PC-9 (cell line): ENCODE measurements around the gene LIPE. TPM values are rescaled to one million over a fixed set of nuclear protein-coding genes. Genes with fewer than 3 reads are reported as not detected.

Experiments
- BruUV-seq: library from RNA; stranded (reverse); fragments of 400-500 nt; replicated peaks from 2 replicates; lab custom pipeline; 2021; lab: Mats Ljungman, UMichigan
- CTCF ChIA-PET: fragments of 300-600 bp; sonication (Branson Sonifier 250); formaldehyde crosslinking; loops from one replicate; lab custom pipeline; 2022; ENCODE audit warnings: antibody characterized with exemption; lab: Charles Lee
- POLR2A ChIA-PET: fragments of 300-600 bp; sonication (Branson Sonifier 250); formaldehyde crosslinking; loops from one replicate; lab custom pipeline; 2022; ENCODE audit warnings: antibody characterized with exemption; ENCODE audit not compliant: unreplicated experiment; lab: Charles Lee
- DNase-seq, 2 experiments: peaks; one replicate each; pipeline versions ENCODE4 v3.0.0 to v3.0.0-alpha.2; 2015 to 2022; ENCODE audit warnings: mixed read lengths in 1 of 2
- H2AFZ ChIP-seq: fragments of 200-600 bp; sonication (generic); 2 replicates; pipeline ENCODE4 v1.8.1; 2017; ENCODE audit warnings: antibody characterized with exemption
- H3F3A ChIP-seq: fragments of 200-600 bp; sonication (generic); 2 replicates; pipeline ENCODE4 v1.8.1; 2017; ENCODE audit warnings: antibody characterized with exemption, mild to moderate bottlenecking, low read depth; ENCODE audit not compliant: insufficient read depth
- H3K27ac ChIP-seq: fragments of 200-600 bp; sonication (generic); 2 replicates; pipeline ENCODE4 v1.6.1; 2016; ENCODE audit warnings: mixed run types
- H3K27me3 ChIP-seq: fragments of 200-600 bp; sonication (generic); 2 replicates; pipeline ENCODE4 v1.6.1; 2016; ENCODE audit warnings: low read depth, mixed run types; ENCODE audit not compliant: insufficient read depth
- H3K36me3 ChIP-seq: fragments of 200-600 bp; sonication (generic); 2 replicates; pipeline ENCODE4 v1.6.1; 2016; ENCODE audit warnings: low read depth, mixed run types
- H3K4me1 ChIP-seq: fragments of 200-600 bp; sonication (generic); replicated peaks from 2 replicates; pipeline ENCODE4 v1.6.1; 2016; ENCODE audit warnings: mixed run types; ENCODE audit not compliant: insufficient read depth
- H3K4me2 ChIP-seq: fragments of 200-600 bp; sonication (generic); 2 replicates; pipeline ENCODE4 v1.6.1; 2017; ENCODE audit warnings: mixed run types
- H3K4me3 ChIP-seq: fragments of 200-600 bp; sonication (generic); 2 replicates; pipeline ENCODE4 v1.6.1; 2016; ENCODE audit warnings: mixed run types
- H3K79me2 ChIP-seq: fragments of 200-600 bp; sonication (generic); 2 replicates; pipeline ENCODE4 v1.6.1; 2017; ENCODE audit warnings: low read depth, mixed run types
- H3K9me2 ChIP-seq: fragments of 200-600 bp; sonication (generic); 2 replicates; pipeline ENCODE4 v1.8.1; 2017; ENCODE audit warnings: mild to moderate bottlenecking; ENCODE audit not compliant: insufficient read depth
- H3K9me3 ChIP-seq: fragments of 200-600 bp; sonication (generic); 2 replicates; pipeline ENCODE4 v1.8.1; 2016; ENCODE audit warnings: low read depth; ENCODE audit not compliant: insufficient read depth
- H4K20me1 ChIP-seq: fragments of 200-600 bp; sonication (generic); 2 replicates; pipeline ENCODE4 v1.8.1; 2017; ENCODE audit not compliant: insufficient read depth
- CTCF ChIP-seq: fragments of 200-600 bp; sonication (generic); conservative IDR thresholded peaks from 2 replicates; pipeline ENCODE4 v1.6.1; 2017; ENCODE audit warnings: mixed run types, antibody characterized with exemption, mild to moderate bottlenecking, moderate library complexity
- EZH2 ChIP-seq: fragments of 200-600 bp; sonication (generic); IDR thresholded peaks from 2 replicates; pipeline ENCODE4 v1.8.0; 2017; ENCODE audit warnings: antibody characterized with exemption, low read depth
- intact Hi-C: fragments of 100-400 bp; cut with micrococcal nuclease; formaldehyde crosslinking; loops from one replicate; pipeline ENCODE4 v1.10.0; 2022; ENCODE audit not compliant: unreplicated experiment
- total RNA-seq: library from RNA; stranded (reverse); gene quantifications from 2 replicates; pipeline ENCODE4 v1.2.3, GENCODE V29; 2021

The LIPE gene
- total RNA-seq, 1 experiment from 2014 or later = 12.7 TPM

- no peak for DNase-seq
- H3K9me3 ChIP-seq = no peaks in the 10 kb centered on the region
- no peaks in the 10 kb centered on the region for H3K4me1 ChIP-seq
- no peaks in the 10 kb centered on the region for H3K9me2 ChIP-seq
- no peaks in the 10 kb centered on the region for H4K20me1 ChIP-seq
- no peaks in the 10 kb centered on the region for H3K36me3 ChIP-seq
- H3K27ac ChIP-seq = no peak overlapping the region
- H3K27me3 ChIP-seq = no peaks in the 10 kb centered on the region
- no TSS peak for BruUV-seq
- no peak overlapping the region for H3K4me2 ChIP-seq
- TF ChIP-seq EZH2 (no peak), CTCF (no peak)
- intact Hi-C loops = no loop called here
- no peaks in the 10 kb centered on the region for H3F3A ChIP-seq
- POLR2A ChIA-PET = no interaction called here
- no peak overlapping the region for H3K4me3 ChIP-seq
- no peak overlapping the region for H2AFZ ChIP-seq
- H3K79me2 ChIP-seq = no peaks in the 10 kb centered on the region
- CTCF ChIA-PET = no interaction called here
These were observed 51.6 kb downstream of the LIPE start for GRCh38 chr19:42375415-42376176.

- Histone ChIP-seq H3K36me3 (no peaks in the 10 kb centered on the region), H3K27ac (no peak overlapping the region), H3K4me2 (no peak overlapping the region), H3K4me3 (no peak overlapping the region), H4K20me1 (no peaks in the 10 kb centered on the region), H3K9me2 (no peaks in the 10 kb centered on the region), H3K27me3 (no peaks in the 10 kb centered on the region), H2AFZ (no peak overlapping the region), H3F3A (no peaks in the 10 kb centered on the region), H3K9me3 (no peaks in the 10 kb centered on the region), H3K4me1 (no peaks in the 10 kb centered on the region), H3K79me2 (no peaks in the 10 kb centered on the region)
- CTCF ChIA-PET = no interaction called here
- intact Hi-C loops = no loop called here
- POLR2A ChIA-PET = no interaction called here
- TF ChIP-seq CTCF (no peak), EZH2 (no peak)
- no TSS peak for BruUV-seq
- DNase-seq = no peak
These were observed 52.3 kb downstream of the LIPE start for GRCh38 chr19:42374826-42375376.

- no peaks in the 10 kb centered on the region for H3K4me1 ChIP-seq
- no peaks in the 10 kb centered on the region for H3K27me3 ChIP-seq
- H3K9me2 ChIP-seq = no peaks in the 10 kb centered on the region
- H3K4me2 ChIP-seq = no peak overlapping the region
- H3K27ac ChIP-seq = no peak overlapping the region
- intact Hi-C loops = no loop called here
- H3K9me3 ChIP-seq = no peaks in the 10 kb centered on the region
- H3K4me3 ChIP-seq = no peak overlapping the region
- H4K20me1 ChIP-seq = no peaks in the 10 kb centered on the region
- no peak overlapping the region for H2AFZ ChIP-seq
- no TSS peak for BruUV-seq
- ChIA-PET CTCF (interaction anchor here (0.7 to 1.2 kb wide), 2 partner anchors 70 to 140 kb away, joined by 6 read pairs; no protein-coding TSS in a partner anchor), POLR2A (no interaction called here)
- H3F3A ChIP-seq = no peaks in the 10 kb centered on the region
- H3K79me2 ChIP-seq = no peaks in the 10 kb centered on the region
- no peak for TF ChIP-seq EZH2
- TF ChIP-seq CTCF = no peak
- no peaks in the 10 kb centered on the region for H3K36me3 ChIP-seq
- no peak for DNase-seq
These were observed 56.5 kb downstream of the LIPE start for GRCh38 chr19:42370626-42371175.
